ENCODE data around the gene NEK6.

Gene NEK6

GRCh38 chr9:124326378-124326777 lies 68.6 kb downstream of the NEK6 start:
- DNase-seq = no peak

GRCh38 chr9:124327491-124327890 lies 69.7 kb downstream of the NEK6 start:
- DNase-seq = no peak

GRCh38 chr9:124328285-124328684 lies 70.5 kb downstream of the NEK6 start:
- DNase-seq = no peak

GRCh38 chr9:124329206-124329792 lies 71.5 kb downstream of the NEK6 start:
- no peak for DNase-seq

GRCh38 chr9:124330011-124330697 lies 72.4 kb downstream of the NEK6 start:
- no peak for DNase-seq

GRCh38 chr9:124331580-124331979 lies 73.8 kb downstream of the NEK6 start:
- DNase-seq = no peak

- DNase-seq = no peak
Measured at GRCh38 chr9:124332361-124333202, 74.8 kb downstream of the NEK6 start.

GRCh38 chr9:124333203-124333579 lies 75.4 kb downstream of the NEK6 start:
- DNase-seq = no peak

- no peak for DNase-seq
Measured at GRCh38 chr9:124334568-124335319, 77.0 kb downstream of the NEK6 start.

- no peak for DNase-seq
Measured at GRCh38 chr9:124335320-124335707, 77.6 kb downstream of the NEK6 start.

GRCh38 chr9:124337562-124337961 lies 79.8 kb downstream of the NEK6 start:
- DNase-seq = no peak

- DNase-seq = no peak
Measured at GRCh38 chr9:124339603-124340146, 81.9 kb downstream of the NEK6 start.

- no peak for DNase-seq
Measured at GRCh38 chr9:124340219-124341069, 82.7 kb downstream of the NEK6 start.

GRCh38 chr9:124341455-124342170 lies 83.9 kb downstream of the NEK6 start:
- DNase-seq = no peak

GRCh38 chr9:124342402-124342775 lies 84.6 kb downstream of the NEK6 start:
- DNase-seq = no peak

GRCh38 chr9:124342776-124343485 lies 85.2 kb downstream of the NEK6 start:
- no peak for DNase-seq

- no peak for DNase-seq
Measured at GRCh38 chr9:124343533-124344290, 86.0 kb downstream of the NEK6 start.

GRCh38 chr9:124344291-124345050 lies 86.7 kb downstream of the NEK6 start:
- no peak for DNase-seq

- no peak for DNase-seq
Measured at GRCh38 chr9:124345063-124345462, 87.3 kb downstream of the NEK6 start.
